ENCODE data around the gene ADO. TPM values are rescaled to one million over a fixed set of nuclear protein-coding genes. Genes with fewer than 3 reads are reported as not detected.
A peak's percentile ranks its signal among the peaks of the same experiment; 100 is the strongest.

Gene ADO
- total and polyA plus RNA-seq, 2 donors (not counting 3 experiments of a cell fraction or from before 2014, with no cell fraction given) = 6.5 to 14.5 TPM

- FAIRE-seq (peak; percentile 24), DNase-seq (ENCODE audit: low read depth, low spot score) (peak; percentile 51)
- no peak overlapping the region for H3K27ac ChIP-seq (ENCODE audit: insufficient read depth, low read depth, low read length)
- H3K4me1 ChIP-seq (ENCODE audit: control insufficient read depth, extremely low read depth, insufficient read depth, low read length) = peaks cover 18% of the 10 kb centered on the region
- no TSS peak for BruUV-seq (replicated peaks)
- no peaks in the 10 kb centered on the region for H3K36me3 ChIP-seq (ENCODE audit: control insufficient read depth in 2 of 2, extremely low read depth in 1 of 2, insufficient read depth in 2 of 2, low read length in 2 of 2)
- no peak overlapping the region for H2AFZ ChIP-seq (ENCODE audit: low read depth, low read length)
- ChIA-PET CTCF (interaction anchor here (1.0 to 4.5 kb wide), 7 partner anchors 11 to 278 kb away, joined by 3 to 36 read pairs (median 9); partner anchors contain the start of gene EGR2), POLR2A (no interaction called here)
- H3K9me3 ChIP-seq (replicated peaks; ENCODE audit: control insufficient read depth, insufficient read depth, low read length) = no peaks in the 10 kb centered on the region
- no peaks in the 10 kb centered on the region for H3K9me1 ChIP-seq (replicated peaks; ENCODE audit: control insufficient read depth, extremely low read depth, insufficient read depth, low read length)
- intact Hi-C loops (cut with micrococcal nuclease) = no loop called here
- dilution Hi-C loops (cut with MboI; ENCODE audit: extremely low pct_ligation_motif_present, low sequenced_read_pairs) = no loop called here
- H3K9ac ChIP-seq (replicated peaks; ENCODE audit: extremely low read depth, insufficient read depth, low read length) = no peak overlapping the region
- H3K27me3 ChIP-seq (ENCODE audit: control insufficient read depth in 2 of 2, insufficient read depth in 2 of 2, low read length in 2 of 2) = peaks cover 4% of the 10 kb centered on the region in 2 experiments
- peak overlapping the region; percentile 45 to 73 (median 70) for H3K4me3 ChIP-seq (replicated peaks in 1 of 3; ENCODE audit: insufficient read depth in 1 of 3, low read depth in 1 of 3, low read length in 3 of 3)
- peak overlapping the region; percentile 54 for H3K4me2 ChIP-seq (ENCODE audit: insufficient read depth, low read length)
- H3K79me2 ChIP-seq (ENCODE audit: control insufficient read depth, insufficient read depth, low read length) = peaks cover 23% of the 10 kb centered on the region
- TF ChIP-seq MYC (IDR thresholded peaks at IDR 0.05; ENCODE audit: low read depth, low read length) (no peak), GATA2 (IDR thresholded peaks at IDR 0.05; ENCODE audit: insufficient read depth, insufficient read length, low read depth, low read length) (no peak), FOS (IDR thresholded peaks at IDR 0.05; ENCODE audit: borderline replicate concordance, insufficient read depth, low read length) (no peak), CTCF (IDR thresholded peaks at IDR 0.05; ENCODE audit: extremely low read depth in 1 of 2, insufficient read depth in 1 of 2, low read depth in 1 of 2, low read length in 2 of 2) (no peak), POLR2A (IDR thresholded peaks at IDR 0.05; ENCODE audit: low read depth, low read length) (no peak), POLR2AphosphoS5 (IDR thresholded peaks at IDR 0.05; ENCODE audit: insufficient read depth, low read depth, low read length) (no peak), JUN (IDR thresholded peaks at IDR 0.05; ENCODE audit: borderline replicate concordance, insufficient read depth, insufficient read length, low read depth) (no peak), MAX (IDR thresholded peaks at IDR 0.05; ENCODE audit: insufficient read depth, insufficient read length) (no peak), EZH2 (IDR thresholded peaks at IDR 0.05; ENCODE audit: borderline replicate concordance, low read depth, low read length, severe bottlenecking) (no peak)
- H4K20me1 ChIP-seq (replicated peaks; ENCODE audit: control insufficient read depth, extremely low read depth, insufficient read depth, low read length) = no peaks in the 10 kb centered on the region
Measured at GRCh38 chr10:62805231-62806099, 945 bp downstream of the ADO start.
